OCI-LY3 (cell line): ENCODE data around the gene IGFBP7.
"Not testable (repeated sequence)": the region's sequence is repeated elsewhere in the genome, so short reads cannot be mapped to it uniquely, and the experiment has no call there.

Experiments
- H2AFZ ChIP-seq: fragments of 200-600, 300-600 bp; shearing (Covaris generic); 2 replicates; pipeline ENCODE4 v1.6.0; 2014; ENCODE audit warnings: antibody characterized with exemption, low read depth, low read length
- H3K27ac ChIP-seq: fragments of 200-600, 300-600 bp; sonication (generic); 2 replicates; pipeline ENCODE4 v1.5.1; 2014; ENCODE audit warnings: mild to moderate bottlenecking, low read length, moderate library complexity, mixed read lengths
- H3K27me3 ChIP-seq: fragments of 200-600, 300-600 bp; sonication (generic); 2 replicates; pipeline ENCODE4 v1.6.1; 2014; ENCODE audit warnings: low read depth, low read length, mixed read lengths
- H3K36me3 ChIP-seq: fragments of 200-600, 300-600 bp; sonication (generic); replicated peaks from 2 replicates; pipeline ENCODE3; 2014; ENCODE audit warnings: low read depth, low read length, mixed read lengths
- H3K4me1 ChIP-seq: fragments of 300-600, 200-600 bp; sonication (generic); 2 replicates; pipeline ENCODE4 v1.6.1; 2014; ENCODE audit warnings: low read length, mixed read lengths
- H3K4me2 ChIP-seq: fragments of 200-600, 300-600 bp; sonication (generic); 2 replicates; pipeline ENCODE4 v1.6.1; 2014; ENCODE audit warnings: low read length, mixed read lengths
- H3K4me3 ChIP-seq: fragments of 300-600, 200-600 bp; sonication (generic); 2 replicates; pipeline ENCODE4 v1.5.1; 2014; ENCODE audit warnings: antibody characterized with exemption, mild to moderate bottlenecking, low read length, moderate library complexity
- H3K79me2 ChIP-seq: fragments of 300-600, 200-600 bp; shearing (Covaris generic); 2 replicates; pipeline ENCODE4 v1.6.1; 2014; ENCODE audit warnings: mild to moderate bottlenecking, low read length, mixed read lengths
- H3K9ac ChIP-seq: fragments of 300-600, 200-600 bp; shearing (Covaris generic); 2 replicates; pipeline ENCODE4 v1.6.0; 2014; ENCODE audit warnings: mild to moderate bottlenecking, low read length, moderate library complexity
- H3K9me3 ChIP-seq: fragments of 200-600, 300-600 bp; shearing (Covaris generic); 2 replicates; pipeline ENCODE4 v1.6.1; 2014; ENCODE audit warnings: low read length, mixed read lengths; ENCODE audit not compliant: insufficient read depth
- H4K20me1 ChIP-seq: fragments of 200-600, 300-600 bp; sonication (generic); 2 replicates; pipeline ENCODE4 v1.6.1; 2016; ENCODE audit warnings: low read length, mixed read lengths; ENCODE audit not compliant: insufficient read depth
- CTCF ChIP-seq: fragments of 200-600, 300-600 bp; sonication (generic); IDR thresholded peaks from 2 replicates; pipeline ENCODE4 v1.5.1; 2014; ENCODE audit warnings: antibody characterized with exemption, low read length, low read depth
- EZH2phosphoT487 ChIP-seq: fragments of 200-600 bp; shearing (Covaris generic); IDR thresholded peaks from 2 replicates; pipeline ENCODE4 v1.6.1; 2018; ENCODE audit warnings: antibody characterized with exemption, mixed run types, low read depth

Gene IGFBP7

GRCh38 chr4:57064120-57064519, 46.1 kb downstream of the IGFBP7 start:
- H3K36me3 ChIP-seq = no peaks in the 10 kb centered on the region
- no peaks in the 10 kb centered on the region; the same call in 1 of the 2 replicates for H3K4me1 ChIP-seq
- no peaks in the 10 kb centered on the region for H3K27me3 ChIP-seq
- no peaks in the 10 kb centered on the region for H3K79me2 ChIP-seq
- H3K4me3 ChIP-seq = no peak overlapping the region
- TF ChIP-seq EZH2phosphoT487 (no peak), CTCF (no peak)
- no peak overlapping the region for H3K9ac ChIP-seq
- no peak overlapping the region for H3K27ac ChIP-seq
- H3K4me2 ChIP-seq = no peak overlapping the region
- H2AFZ ChIP-seq = no peak overlapping the region
- no peaks in the 10 kb centered on the region for H4K20me1 ChIP-seq
- H3K9me3 ChIP-seq = no peaks in the 10 kb centered on the region

DNA sequence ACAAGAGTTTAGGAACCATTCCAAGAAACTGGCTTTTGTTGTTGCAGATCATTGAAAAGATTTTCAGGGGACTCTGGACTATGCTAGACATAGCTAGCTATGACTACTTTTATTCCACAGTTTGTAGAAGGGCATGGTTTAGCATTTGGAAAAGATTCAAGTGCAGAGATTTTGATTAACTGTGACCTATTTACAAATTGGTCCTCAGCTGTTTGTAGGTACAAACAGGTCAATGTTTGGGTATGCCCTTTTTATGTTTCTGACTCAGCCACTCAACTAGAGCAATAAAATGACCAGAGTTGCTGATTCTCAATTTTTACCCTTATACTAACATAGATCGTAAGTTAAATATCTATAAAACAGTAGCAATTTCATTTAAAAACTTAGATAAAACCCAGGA, 46.7 kb downstream of the IGFBP7 start:
- TF ChIP-seq CTCF = no peak
- TF ChIP-seq EZH2phosphoT487 = no peak
- Histone ChIP-seq H3K4me1 (no peaks in the 10 kb centered on the region; the same call in 1 of the 2 replicates), H3K4me3 (no peak overlapping the region), H3K27ac (no peak overlapping the region), H3K36me3 (no peaks in the 10 kb centered on the region), H4K20me1 (no peaks in the 10 kb centered on the region), H3K79me2 (no peaks in the 10 kb centered on the region), H3K27me3 (no peaks in the 10 kb centered on the region), H3K9ac (no peak overlapping the region), H3K9me3 (no peaks in the 10 kb centered on the region), H3K4me2 (no peak overlapping the region), H2AFZ (no peak overlapping the region)

- H3K4me1 ChIP-seq = no peaks in the 10 kb centered on the region; the same call in 1 of the 2 replicates
- no peaks in the 10 kb centered on the region for H3K9me3 ChIP-seq
- H3K4me2 ChIP-seq = no peak overlapping the region
- H2AFZ ChIP-seq = no peak overlapping the region
- H3K27me3 ChIP-seq = no peaks in the 10 kb centered on the region; the same call in 1 of the 2 replicates
- H3K79me2 ChIP-seq = no peaks in the 10 kb centered on the region
- no peak overlapping the region for H3K4me3 ChIP-seq
- TF ChIP-seq CTCF = no peak
- no peak for TF ChIP-seq EZH2phosphoT487
- H3K27ac ChIP-seq = no peak overlapping the region
- no peaks in the 10 kb centered on the region for H4K20me1 ChIP-seq
- H3K9ac ChIP-seq = no peak overlapping the region
- H3K36me3 ChIP-seq = no peaks in the 10 kb centered on the region
Measured at GRCh38 chr4:57061395-57061794, 48.8 kb downstream of the IGFBP7 start.

DNA sequence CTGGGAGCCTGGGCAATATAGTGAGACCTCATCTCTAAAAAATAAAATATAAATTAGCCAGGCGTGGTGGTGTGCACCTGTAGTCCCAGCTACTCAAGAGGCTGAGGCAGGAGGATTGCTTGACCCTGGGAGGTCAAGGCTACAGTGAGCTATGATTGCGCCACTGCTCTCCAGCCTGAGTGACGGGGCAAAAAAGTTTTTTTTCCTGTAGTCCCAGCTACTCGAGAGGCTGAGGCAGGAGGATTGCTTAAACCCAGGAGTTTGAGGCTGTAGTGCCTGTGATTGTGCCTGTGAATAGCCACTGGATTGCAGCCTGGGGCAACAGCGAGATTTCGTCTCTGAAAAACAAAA, 49.5 kb downstream of the IGFBP7 start:
- H3K9me3 ChIP-seq, H3K79me2 ChIP-seq, H3K36me3 ChIP-seq, H3K27me3 ChIP-seq, H3K9ac ChIP-seq, H4K20me1 ChIP-seq, H2AFZ ChIP-seq, H3K4me3 ChIP-seq, H3K4me2 ChIP-seq, H3K27ac ChIP-seq, H3K4me1 ChIP-seq: not testable (repeated sequence)
